GM23248 (cell line): ENCODE data around the gene CREM. TPM values are rescaled to one million over a fixed set of nuclear protein-coding genes. Genes with fewer than 3 reads are reported as not detected.

Experiments
- DNase-seq: peaks from one replicate; pipeline ENCODE4 v3.0.0-alpha.2; 2015
- H2AFZ ChIP-seq: fragments of 200-600 bp; sonication (generic); 2 replicates; pipeline ENCODE4 v1.6.1; 2016; ENCODE audit warnings: antibody characterized with exemption
- H3F3A ChIP-seq: fragments of 200-600 bp; sonication (generic); 2 replicates; pipeline ENCODE4 v1.6.1; 2016; ENCODE audit warnings: mild to moderate bottlenecking, antibody characterized with exemption, mixed run types; ENCODE audit not compliant: insufficient read depth
- H3K27ac ChIP-seq: fragments of 200-600 bp; sonication (generic); 2 replicates; pipeline ENCODE4 v1.5.1; 2016; ENCODE audit warnings: mild to moderate bottlenecking
- H3K27me3 ChIP-seq: fragments of 200-600 bp; sonication (generic); replicated peaks from 2 replicates; pipeline ENCODE4 v1.6.1; 2016; ENCODE audit warnings: mild to moderate bottlenecking; ENCODE audit not compliant: insufficient read depth
- H3K36me3 ChIP-seq: fragments of 200-600 bp; sonication (generic); 2 replicates; pipeline ENCODE4 v1.6.1; 2016; ENCODE audit warnings: low read depth, mild to moderate bottlenecking
- H3K4me1 ChIP-seq: fragments of 200-600 bp; sonication (generic); 2 replicates; pipeline ENCODE4 v1.6.1; 2016; ENCODE audit warnings: mild to moderate bottlenecking; ENCODE audit not compliant: insufficient read depth
- H3K4me2 ChIP-seq: fragments of 200-600 bp; sonication (generic); one replicate; pipeline ENCODE4 v1.6.1; 2016; ENCODE audit warnings: mild to moderate bottlenecking; ENCODE audit not compliant: unreplicated experiment
- H3K4me3 ChIP-seq: fragments of 200-600 bp; sonication (generic); 2 replicates; pipeline ENCODE4 v1.5.1; 2016; ENCODE audit warnings: mild to moderate bottlenecking
- H3K79me2 ChIP-seq: fragments of 200-600 bp; sonication (generic); 2 replicates; pipeline ENCODE4 v1.6.1; 2016; ENCODE audit warnings: mild to moderate bottlenecking; ENCODE audit not compliant: insufficient read depth
- H3K9ac ChIP-seq: fragments of 200-600 bp; sonication (generic); 2 replicates; pipeline ENCODE4 v1.6.1; 2016; ENCODE audit warnings: mild to moderate bottlenecking
- H3K9me2 ChIP-seq: fragments of 200-600 bp; sonication (generic); 2 replicates; pipeline ENCODE4 v1.6.1; 2016; ENCODE audit warnings: mixed run types, mild to moderate bottlenecking, moderate library complexity; ENCODE audit not compliant: insufficient read depth
- H3K9me3 ChIP-seq: fragments of 200-600 bp; sonication (generic); one replicate; pipeline ENCODE4 v1.6.1; 2017; ENCODE audit warnings: low read depth
- H4K20me1 ChIP-seq: fragments of 200-600 bp; sonication (generic); 2 replicates; pipeline ENCODE4 v1.6.0; 2016; ENCODE audit not compliant: insufficient read depth
- EZH2 ChIP-seq: fragments of 200-600 bp; sonication (generic); IDR thresholded peaks from 2 replicates; pipeline ENCODE4 v1.6.1; 2018; ENCODE audit warnings: antibody characterized with exemption, mild to moderate bottlenecking; ENCODE audit not compliant: insufficient read depth, poor library complexity, severe bottlenecking
- EZH2phosphoT487 ChIP-seq: fragments of 200-600 bp; sonication (generic); IDR thresholded peaks from 2 replicates; pipeline ENCODE4 v1.6.1; 2018; ENCODE audit warnings: antibody characterized with exemption, moderate library complexity, mild to moderate bottlenecking, low read depth; ENCODE audit not compliant: insufficient read depth
- WGBS, 2 experiments: methylation state at CpG; one replicate each; pipeline ENCODE4 v1.1.6; 2015 to 2017; ENCODE audit warnings: low lambda C conversion rate in 2 of 2, low coverage in 1 of 2; ENCODE audit errors: missing lambda C conversion rate in 2 of 2; 5-methylcytosine and 5-hydroxymethylcytosine counted together
- in situ Hi-C: fragments of 300-500 bp; cut with MboI; formaldehyde crosslinking; loops from 2 replicates; pipeline ENCODE4 v1.15.0; 2020
- polyA plus RNA-seq: library from polyadenylated mRNA; unstranded; fragments of >200 nt; fragmentation: Nextera tagmentation; extraction: Ambion mirVana; gene quantifications from 2 replicates; pipeline ENCODE4 v1.2.1, GENCODE V29; 2016
- total RNA-seq: library from RNA; depleted of rRNA; stranded (reverse); fragments of >200 nt; shearing (Covaris generic); gene quantifications from 2 replicates; pipeline ENCODE4 v1.2.3, GENCODE V29; 2014

CREM gene
- total and polyA plus RNA-seq, 2 experiments from 2014 or later, result 14.9 to 32.0 TPM

GRCh38 chr10:35208949-35209613 lies 82.4 kb downstream of the CREM start:
- in situ Hi-C loops, result loop anchor here (25.0 kb wide), 1 partner anchor 547 kb away; no protein-coding TSS in a partner anchor
- no peak overlapping the region for H3K4me3 ChIP-seq
- H3K9me3 ChIP-seq, result no peaks in the 10 kb centered on the region
- no peak for TF ChIP-seq EZH2phosphoT487
- no peak for TF ChIP-seq EZH2
- H3K36me3 ChIP-seq, result no peaks in the 10 kb centered on the region
- H3K4me2 ChIP-seq, result no peak overlapping the region
- no peaks in the 10 kb centered on the region for H3K27me3 ChIP-seq
- H4K20me1 ChIP-seq, result no peaks in the 10 kb centered on the region
- H3K9ac ChIP-seq, result no peak overlapping the region
- no peak overlapping the region for H2AFZ ChIP-seq
- no peaks in the 10 kb centered on the region for H3K79me2 ChIP-seq
- no peaks in the 10 kb centered on the region for H3K4me1 ChIP-seq
- no peak for DNase-seq
- no peak overlapping the region for H3K27ac ChIP-seq
- H3F3A ChIP-seq, result no peaks in the 10 kb centered on the region
- H3K9me2 ChIP-seq, result no peaks in the 10 kb centered on the region
- 78 to 82% methylated on average over 7 of the region's 7 CpGs for WGBS, 2 experiments

- no peaks in the 10 kb centered on the region for H3K79me2 ChIP-seq
- no peak for TF ChIP-seq EZH2phosphoT487
- TF ChIP-seq EZH2, result no peak
- no peak overlapping the region for H3K4me2 ChIP-seq
- no peaks in the 10 kb centered on the region for H3K9me2 ChIP-seq
- in situ Hi-C loops, result loop anchor here (25.0 kb wide), 1 partner anchor 549 kb away; no protein-coding TSS in a partner anchor
- H2AFZ ChIP-seq, result no peak overlapping the region
- no peak for DNase-seq
- no peaks in the 10 kb centered on the region for H3F3A ChIP-seq
- no peak overlapping the region for H3K4me3 ChIP-seq
- no peak overlapping the region for H3K9ac ChIP-seq
- WGBS, 2 experiments, result 96 to 97% methylated on average over 6 of the region's 6 CpGs
- no peaks in the 10 kb centered on the region for H3K27me3 ChIP-seq
- no peaks in the 10 kb centered on the region for H3K4me1 ChIP-seq
- H3K36me3 ChIP-seq, result no peaks in the 10 kb centered on the region
- H3K9me3 ChIP-seq, result no peaks in the 10 kb centered on the region
- H3K27ac ChIP-seq, result no peak overlapping the region
- H4K20me1 ChIP-seq, result no peaks in the 10 kb centered on the region
These were observed 84.3 kb downstream of the CREM start for GRCh38 chr10:35210961-35211360.

- TF ChIP-seq EZH2, result no peak
- no peak for TF ChIP-seq EZH2phosphoT487
These were observed 84.7 kb downstream of the CREM start for GRCh38 chr10:35211390-35211789.

DNA sequence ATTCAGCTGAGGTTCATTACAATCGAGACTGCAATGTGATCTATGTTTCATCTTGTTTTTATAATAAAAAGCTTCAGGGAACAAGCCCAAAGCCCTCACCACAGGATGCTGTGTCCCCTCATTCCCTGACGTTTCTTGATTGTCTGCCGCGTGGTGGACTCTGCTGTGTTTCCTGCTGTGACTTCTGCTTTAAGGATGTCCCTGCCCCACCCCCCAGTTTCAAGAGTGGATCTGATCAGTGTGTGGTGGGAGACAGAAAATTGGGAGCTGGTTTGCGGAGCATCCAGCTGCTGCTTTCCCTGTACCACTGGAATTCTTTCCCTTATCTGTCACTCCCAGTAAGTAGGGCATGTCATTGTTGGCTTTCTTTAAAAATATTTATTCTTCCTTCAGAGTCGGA lies 86.2 kb downstream of the CREM start:
- no peak overlapping the region for H2AFZ ChIP-seq

More at GRCh38 chr10:35211390-35211789, 84.7 kb downstream of the CREM start:
- Histone ChIP-seq H3K4me2 (no peak overlapping the region), H4K20me1 (no peaks in the 10 kb centered on the region), H3K4me1 (no peaks in the 10 kb centered on the region), H3K79me2 (no peaks in the 10 kb centered on the region), H3K4me3 (no peak overlapping the region), H3K36me3 (no peaks in the 10 kb centered on the region), H2AFZ (no peak overlapping the region), H3K27ac (no peak overlapping the region), H3K27me3 (no peaks in the 10 kb centered on the region), H3K9me2 (no peaks in the 10 kb centered on the region), H3F3A (no peaks in the 10 kb centered on the region), H3K9me3 (no peaks in the 10 kb centered on the region), H3K9ac (no peak overlapping the region)
- in situ Hi-C loops, result loop anchor here (25.0 kb wide), 1 partner anchor 549 kb away; no protein-coding TSS in a partner anchor
- DNase-seq, result no peak
- 55 to 59% methylated on average over 7 of the region's 7 CpGs for WGBS, 2 experiments

More for the DNA sequence above, 86.2 kb downstream of the CREM start:
- no peaks in the 10 kb centered on the region for H3K79me2 ChIP-seq
- no peaks in the 10 kb centered on the region for H4K20me1 ChIP-seq
- H3K27me3 ChIP-seq, result no peaks in the 10 kb centered on the region
- no peak overlapping the region for H3K27ac ChIP-seq
- no peaks in the 10 kb centered on the region for H3K36me3 ChIP-seq
- H3K4me1 ChIP-seq, result no peaks in the 10 kb centered on the region
- no peak overlapping the region for H3K4me2 ChIP-seq
- H3F3A ChIP-seq, result no peaks in the 10 kb centered on the region
- 63 to 75% methylated on average over 6 of the region's 6 CpGs for WGBS, 2 experiments
- H3K9me3 ChIP-seq, result no peaks in the 10 kb centered on the region
- in situ Hi-C loops, result loop anchor here (25.0 kb wide), 1 partner anchor 551 kb away; no protein-coding TSS in a partner anchor
- H3K9ac ChIP-seq, result no peak overlapping the region
- TF ChIP-seq EZH2 (no peak), EZH2phosphoT487 (no peak)
- H3K4me3 ChIP-seq, result no peak overlapping the region
- no peak for DNase-seq
- H3K9me2 ChIP-seq, result no peaks in the 10 kb centered on the region
